Middle frontal gyrus (tissue), 1 donor: ENCODE measurements around the gene ERP27.

Experiments used
- DNase-seq: peaks from one replicate; pipeline ENCODE4 v3.0.0-alpha.2; 2015; ENCODE audit warnings: low spot score; ENCODE audit errors: extremely low spot score

ERP27 gene

GRCh38 chr12:14938301-14938700, at the start of gene ERP27:
Gene ERP27 (minus strand): TSS chr12:14938537. CDS start chr12:14938508, 29 bp downstream.
- DNase-seq: no peak

- DNase-seq: no peak
Observed at GRCh38 chr12:14988035-14988434, 49.7 kb upstream of the ERP27 start.

GRCh38 chr12:14986449-14986848, 48.1 kb upstream of the ERP27 start:
- DNase-seq: no peak

GRCh38 chr12:14984766-14985285, 46.5 kb upstream of the ERP27 start:
- no peak for DNase-seq

- no peak for DNase-seq
Observed at GRCh38 chr12:14984036-14984435, 45.7 kb upstream of the ERP27 start.

- DNase-seq: no peak
Observed at GRCh38 chr12:14982991-14983390, 44.7 kb upstream of the ERP27 start.

GRCh38 chr12:14982562-14982961, 44.2 kb upstream of the ERP27 start:
- no peak for DNase-seq

GRCh38 chr12:14981049-14981448, 42.7 kb upstream of the ERP27 start:
- no peak for DNase-seq

GRCh38 chr12:14979468-14979867, 41.1 kb upstream of the ERP27 start:
- no peak for DNase-seq

GRCh38 chr12:14976658-14977057, 38.3 kb upstream of the ERP27 start:
- DNase-seq: no peak

- DNase-seq: no peak
Observed at GRCh38 chr12:14975457-14975856, 37.1 kb upstream of the ERP27 start.

GRCh38 chr12:14974633-14975032, 36.3 kb upstream of the ERP27 start:
- no peak for DNase-seq

GRCh38 chr12:14972816-14973215, 34.5 kb upstream of the ERP27 start, which contains the start of gene PDE6H:
Gene PDE6H (plus strand): TSS chr12:14973042. CDS start chr12:14978013, 4,971 bp downstream.
- no peak for DNase-seq

GRCh38 chr12:14970473-14970872, 32.1 kb upstream of the ERP27 start:
- DNase-seq: no peak

GRCh38 chr12:14968478-14968877, 30.1 kb upstream of the ERP27 start:
- DNase-seq: no peak

- DNase-seq: no peak
Observed at GRCh38 chr12:14965221-14965620, 26.9 kb upstream of the ERP27 start.

GRCh38 chr12:14964406-14964805, 26.1 kb upstream of the ERP27 start:
- DNase-seq: no peak

- DNase-seq: no peak
Observed at GRCh38 chr12:14963520-14963919, 25.2 kb upstream of the ERP27 start.

GRCh38 chr12:14962797-14963196, 24.5 kb upstream of the ERP27 start:
- no peak for DNase-seq

- DNase-seq: no peak
Observed at GRCh38 chr12:14962153-14962539, 23.8 kb upstream of the ERP27 start.

- no peak for DNase-seq
Observed at GRCh38 chr12:14961466-14962152, 23.3 kb upstream of the ERP27 start, which contains the start of gene ARHGDIB. Gene ARHGDIB (minus strand): TSS chr12:14961601. CDS start chr12:14950712, 10,889 bp downstream.

GRCh38 chr12:14960548-14961465, 22.5 kb upstream of the ERP27 start:
- no peak for DNase-seq
